ENCODE results near the gene DRAM1. TPM values are rescaled to one million over a fixed set of nuclear protein-coding genes. Genes with fewer than 3 reads are reported as not detected.

Gene DRAM1
- total and polyA plus RNA-seq, 9 of the 15 experiments (the other 6 are each of a cell fraction or from before 2014, with no cell fraction given) = 1.4 to 4.3 (median 2.7) TPM

DNA sequence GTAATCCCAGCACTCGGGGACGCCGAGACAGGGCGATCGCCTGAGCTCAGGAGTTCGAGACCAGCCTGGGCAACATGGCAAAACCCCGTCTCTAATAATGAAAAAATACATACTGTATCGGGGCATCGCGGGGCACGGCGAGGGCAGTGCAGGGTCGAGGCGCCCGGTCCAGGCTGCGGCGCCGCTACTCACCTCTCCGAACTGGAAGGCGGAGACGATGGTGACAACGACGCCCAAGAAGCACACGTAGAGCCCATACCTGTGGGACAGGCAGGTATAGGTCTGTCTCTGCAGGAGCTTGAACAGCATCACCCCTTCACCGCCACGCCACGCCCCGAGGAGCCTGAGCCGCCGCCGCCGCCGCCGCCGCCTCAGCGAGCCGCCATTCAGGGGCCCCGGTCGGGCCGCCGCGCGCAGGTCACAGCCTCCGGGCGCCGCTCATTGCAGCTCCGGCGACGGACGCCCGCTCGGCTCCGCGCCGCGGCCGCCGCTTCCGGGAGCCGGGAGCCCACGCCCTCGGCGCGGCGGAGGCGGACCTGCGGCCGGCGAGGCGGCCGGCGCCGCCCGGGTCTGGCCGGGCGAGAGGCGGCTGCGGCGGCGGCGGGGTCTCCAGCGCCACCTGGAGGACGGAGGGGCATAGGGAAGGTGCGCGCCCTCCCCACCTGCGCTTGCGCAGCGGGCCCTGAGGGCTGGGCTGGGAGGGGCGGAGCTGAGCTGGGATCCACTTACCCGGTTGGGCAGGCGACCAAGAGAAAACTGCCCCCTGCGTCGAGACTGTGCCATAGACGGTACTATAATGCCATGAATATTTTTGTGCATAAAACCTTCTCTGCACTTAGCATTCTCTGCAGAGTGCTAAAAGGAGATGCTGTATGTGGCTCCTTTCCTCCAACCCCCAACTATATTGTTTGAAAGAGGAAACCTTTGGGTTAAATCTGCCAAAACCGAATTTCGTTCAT lies 46.7 kb upstream of the DRAM1 start, which contains the start of gene GNPTAB (continued):
- TF ChIP-seq ZNF445 (CRISPR knock-in tag; IDR thresholded peaks at IDR 0.05; ENCODE audit: low read depth) (no peak), ETV1 (tag; conservative IDR thresholded peaks at IDR 0.05; ENCODE audit: low read depth) (0 out of 2 replicates have a peak, but pooled peaks have one; percentile 18), CBX1 (IDR thresholded peaks at IDR 0.05; ENCODE audit: low read depth) (no peak), HNRNPLL (IDR thresholded peaks at IDR 0.05; ENCODE audit: low read depth, low read length, poor library complexity, severe bottlenecking) (no peak), RHOXF2B (CRISPR knock-in tag; conservative IDR thresholded peaks at IDR 0.05) (no peak), FOXA3 (CRISPR knock-in tag; conservative IDR thresholded peaks at IDR 0.05 in 1 of 2, IDR thresholded peaks at IDR 0.05 in 1 of 2) (no peak), TEAD1 (CRISPR knock-in tag; IDR thresholded peaks at IDR 0.05) (no peak), DACH1 (IDR thresholded peaks at IDR 0.05; ENCODE audit: partially characterized antibody) (no peak), PYGO2 (tag; IDR thresholded peaks at IDR 0.05) (no peak), THRAP3 (IDR thresholded peaks at IDR 0.05; ENCODE audit: borderline replicate concordance) (no peak), RBFOX2 (IDR thresholded peaks at IDR 0.05; ENCODE audit: low read depth, low read length) (peak; percentile 74), ZC3H4 (CRISPR knock-in tag; IDR thresholded peaks at IDR 0.05; ENCODE audit: borderline replicate concordance) (no peak), CHD2 (IDR thresholded peaks at IDR 0.05; ENCODE audit: low read depth, low read length) (no peak), HMGN3 (IDR thresholded peaks at IDR 0.05; ENCODE audit: borderline replicate concordance, extremely low read depth, insufficient read length, low read depth, low read length) (peak; percentile 91), SIRT6 (IDR thresholded peaks at IDR 0.05; ENCODE audit: low read depth, low read length) (no peak), GABPA (tag; conservative IDR thresholded peaks at IDR 0.05; ENCODE audit: low read depth) (peak; percentile 72), RBM14 (IDR thresholded peaks at IDR 0.05; ENCODE audit: borderline replicate concordance, insufficient read depth, low read depth, low read length) (no peak), ZNF224 (CRISPR knock-in tag; IDR thresholded peaks at IDR 0.05) (no peak)
- TF ChIP-seq, protein P1, sequence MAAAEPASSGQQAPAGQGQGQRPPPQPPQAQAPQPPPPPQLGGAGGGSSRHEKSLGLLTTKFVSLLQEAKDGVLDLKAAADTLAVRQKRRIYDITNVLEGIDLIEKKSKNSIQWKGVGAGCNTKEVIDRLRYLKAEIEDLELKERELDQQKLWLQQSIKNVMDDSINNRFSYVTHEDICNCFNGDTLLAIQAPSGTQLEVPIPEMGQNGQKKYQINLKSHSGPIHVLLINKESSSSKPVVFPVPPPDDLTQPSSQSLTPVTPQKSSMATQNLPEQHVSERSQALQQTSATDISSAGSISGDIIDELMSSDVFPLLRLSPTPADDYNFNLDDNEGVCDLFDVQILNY (CRISPR knock-in tag; IDR thresholded peaks at IDR 0.05) = no peak
- TF ChIP-seq, protein P2, sequence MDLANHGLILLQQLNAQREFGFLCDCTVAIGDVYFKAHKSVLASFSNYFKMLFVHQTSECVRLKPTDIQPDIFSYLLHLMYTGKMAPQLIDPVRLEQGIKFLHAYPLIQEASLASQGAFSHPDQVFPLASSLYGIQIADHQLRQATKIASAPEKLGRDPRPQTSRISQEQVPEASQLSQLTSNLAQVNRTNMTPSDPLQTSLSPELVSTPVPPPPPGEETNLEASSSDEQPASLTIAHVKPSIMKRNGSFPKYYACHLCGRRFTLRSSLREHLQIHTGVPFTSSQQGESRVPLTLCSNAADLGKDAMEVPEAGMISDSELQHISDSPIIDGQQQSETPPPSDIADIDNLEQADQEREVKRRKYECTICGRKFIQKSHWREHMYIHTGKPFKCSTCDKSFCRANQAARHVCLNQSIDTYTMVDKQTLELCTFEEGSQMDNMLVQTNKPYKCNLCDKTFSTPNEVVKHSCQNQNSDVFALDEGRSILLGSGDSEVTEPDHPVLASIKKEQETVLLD (IDR thresholded peaks at IDR 0.05) = peak; percentile 87
- TF ChIP-seq, protein P3, sequence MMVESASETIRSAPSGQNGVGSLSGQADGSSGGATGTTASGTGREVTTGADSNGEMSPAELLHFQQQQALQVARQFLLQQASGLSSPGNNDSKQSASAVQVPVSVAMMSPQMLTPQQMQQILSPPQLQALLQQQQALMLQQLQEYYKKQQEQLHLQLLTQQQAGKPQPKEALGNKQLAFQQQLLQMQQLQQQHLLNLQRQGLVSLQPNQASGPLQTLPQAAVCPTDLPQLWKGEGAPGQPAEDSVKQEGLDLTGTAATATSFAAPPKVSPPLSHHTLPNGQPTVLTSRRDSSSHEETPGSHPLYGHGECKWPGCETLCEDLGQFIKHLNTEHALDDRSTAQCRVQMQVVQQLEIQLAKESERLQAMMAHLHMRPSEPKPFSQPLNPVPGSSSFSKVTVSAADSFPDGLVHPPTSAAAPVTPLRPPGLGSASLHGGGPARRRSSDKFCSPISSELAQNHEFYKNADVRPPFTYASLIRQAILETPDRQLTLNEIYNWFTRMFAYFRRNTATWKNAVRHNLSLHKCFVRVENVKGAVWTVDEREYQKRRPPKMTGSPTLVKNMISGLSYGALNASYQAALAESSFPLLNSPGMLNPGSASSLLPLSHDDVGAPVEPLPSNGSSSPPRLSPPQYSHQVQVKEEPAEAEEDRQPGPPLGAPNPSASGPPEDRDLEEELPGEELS (CRISPR knock-in tag; IDR thresholded peaks at IDR 0.05; ENCODE audit: borderline replicate concordance) = no peak
- TF ChIP-seq, protein P4, sequence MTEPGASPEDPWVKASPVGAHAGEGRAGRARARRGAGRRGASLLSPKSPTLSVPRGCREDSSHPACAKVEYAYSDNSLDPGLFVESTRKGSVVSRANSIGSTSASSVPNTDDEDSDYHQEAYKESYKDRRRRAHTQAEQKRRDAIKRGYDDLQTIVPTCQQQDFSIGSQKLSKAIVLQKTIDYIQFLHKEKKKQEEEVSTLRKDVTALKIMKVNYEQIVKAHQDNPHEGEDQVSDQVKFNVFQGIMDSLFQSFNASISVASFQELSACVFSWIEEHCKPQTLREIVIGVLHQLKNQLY (CRISPR knock-in tag; conservative IDR thresholded peaks at IDR 0.05) = no peak

Measured in K562 (cell line).